HG03520 (cell line): ENCODE results near the gene KCNJ4.

Experiments used
- ATAC-seq: cut with Tn5 transposase; IDR thresholded peaks from one replicate; pipeline ENCODE4 v1.9.1; 2021; ENCODE audit warnings: mild to moderate bottlenecking, moderate library complexity; ENCODE audit not compliant: unreplicated experiment

Gene KCNJ4

DNA sequence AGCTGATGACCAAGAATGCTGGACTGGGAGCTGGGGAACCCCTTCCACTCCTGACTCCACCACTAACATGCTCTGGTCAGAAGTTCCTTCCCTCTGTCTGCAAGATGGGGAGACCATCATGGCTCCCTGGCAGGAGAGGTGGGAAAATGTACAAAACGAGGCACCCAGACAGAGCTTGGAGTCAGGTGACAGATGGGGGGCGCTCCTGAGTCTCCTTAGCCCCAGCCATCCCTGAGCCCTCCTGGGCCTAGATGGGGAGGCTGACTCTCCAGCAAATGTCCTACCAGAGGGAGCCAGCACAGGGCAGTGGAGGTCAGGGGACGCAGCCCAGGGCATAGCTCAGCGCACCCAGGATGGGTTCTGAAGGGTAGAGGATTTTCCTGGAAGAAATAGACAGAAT is 20.0 kb downstream of the KCNJ4 start:
- no peak for ATAC-seq

DNA sequence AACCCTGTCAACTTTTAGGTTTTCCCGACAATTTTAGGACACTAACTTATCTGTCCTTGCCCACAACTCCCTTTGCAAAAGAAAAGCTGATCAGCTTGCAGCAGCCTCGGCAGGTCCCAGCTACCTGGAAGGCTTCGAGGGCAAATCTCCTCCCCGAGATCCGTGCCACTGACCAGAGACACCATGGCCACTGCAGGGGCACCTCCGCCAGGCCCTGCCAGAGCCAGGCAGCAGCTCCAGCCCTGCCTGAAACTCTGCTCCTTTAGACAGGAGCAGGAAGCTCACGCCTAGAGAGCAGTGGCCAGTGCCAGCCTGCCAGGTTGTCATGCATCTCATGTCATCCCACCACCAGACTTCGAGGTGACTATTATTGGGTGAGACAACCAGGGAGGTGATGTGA is 21.1 kb downstream of the KCNJ4 start:
- no peak for ATAC-seq

DNA sequence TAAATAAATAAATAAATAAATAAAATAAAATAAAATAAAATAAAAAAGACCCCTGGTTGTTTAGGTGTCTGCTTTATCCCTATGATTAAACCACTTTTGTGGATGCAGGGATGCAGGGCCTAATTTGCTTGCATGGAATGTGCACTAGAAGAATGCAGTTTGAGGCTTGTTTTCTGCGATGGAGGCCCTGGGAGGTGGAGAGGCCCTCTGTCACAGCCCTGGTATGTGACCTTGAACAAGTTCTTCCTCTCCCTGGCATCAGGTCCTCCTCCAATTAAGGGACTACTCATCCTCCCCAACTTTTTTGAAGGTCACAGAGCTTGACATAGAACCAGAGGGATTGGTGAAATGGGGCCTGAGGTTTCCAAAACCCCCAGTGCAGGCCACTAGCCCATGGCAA is 22.7 kb downstream of the KCNJ4 start:
- ATAC-seq: no peak

DNA sequence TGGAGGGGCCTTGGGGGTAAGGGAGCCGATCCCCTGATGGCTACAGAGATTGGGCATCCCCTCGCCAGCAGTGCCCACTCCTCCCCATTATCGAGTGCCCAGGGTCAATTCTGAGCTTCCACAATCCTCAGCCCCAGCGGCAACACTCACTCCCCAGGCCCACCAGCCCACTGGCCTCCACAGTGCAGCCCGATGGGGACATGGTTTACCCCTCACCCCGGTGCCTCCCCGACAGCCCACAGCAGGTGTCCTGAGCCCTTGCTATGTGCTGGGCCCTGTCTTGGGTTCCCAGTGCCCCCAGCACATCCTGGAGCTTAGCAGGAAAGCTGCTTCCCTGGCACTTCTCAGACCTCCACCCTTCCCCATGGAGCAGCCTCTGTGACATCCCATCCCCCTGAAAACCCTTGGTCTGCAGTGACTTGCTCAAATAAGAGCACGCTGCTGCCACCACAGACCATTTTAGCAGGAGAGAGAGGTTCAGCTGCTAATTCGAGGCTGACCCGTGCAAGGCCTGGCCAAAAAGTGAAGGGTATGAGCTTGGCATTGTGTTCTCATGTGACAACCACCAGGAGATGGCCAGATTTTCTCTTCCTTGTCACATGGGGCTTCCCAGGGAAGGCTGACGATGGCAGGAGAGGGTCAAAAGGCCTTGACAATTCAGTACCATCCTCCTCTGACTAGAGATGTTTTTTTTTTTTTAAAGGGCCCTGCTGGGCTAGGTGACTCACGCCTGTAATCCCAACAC is 23.6 kb downstream of the KCNJ4 start:
- ATAC-seq: no peak

DNA sequence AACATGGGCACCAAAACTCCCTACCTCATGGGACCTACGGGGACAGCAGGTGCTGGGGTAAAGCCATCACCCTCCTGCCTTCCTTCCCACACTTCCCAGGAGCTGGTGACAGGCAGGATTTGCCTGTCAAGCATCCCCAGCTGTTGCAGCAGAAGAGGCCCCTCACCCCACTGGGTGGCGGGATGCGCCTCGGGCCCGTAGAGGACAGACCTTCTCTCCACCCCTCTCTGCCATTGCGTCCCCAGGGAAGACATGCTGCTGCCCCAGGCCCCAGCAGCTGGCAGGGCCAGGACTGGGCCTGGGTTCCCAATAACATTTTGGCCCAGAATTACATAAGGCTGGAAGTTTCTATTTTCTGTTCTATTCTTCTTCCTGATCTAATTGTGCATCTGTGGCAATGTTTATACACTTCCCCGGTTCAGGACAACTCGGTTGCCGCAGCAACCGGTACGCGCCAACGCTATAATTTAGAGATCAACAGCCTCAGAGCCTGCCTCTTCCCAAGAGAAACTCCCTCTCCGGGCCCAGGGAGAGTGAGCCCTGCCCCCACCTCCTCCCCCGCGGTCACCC is 25.4 kb downstream of the KCNJ4 start:
- no peak for ATAC-seq

DNA sequence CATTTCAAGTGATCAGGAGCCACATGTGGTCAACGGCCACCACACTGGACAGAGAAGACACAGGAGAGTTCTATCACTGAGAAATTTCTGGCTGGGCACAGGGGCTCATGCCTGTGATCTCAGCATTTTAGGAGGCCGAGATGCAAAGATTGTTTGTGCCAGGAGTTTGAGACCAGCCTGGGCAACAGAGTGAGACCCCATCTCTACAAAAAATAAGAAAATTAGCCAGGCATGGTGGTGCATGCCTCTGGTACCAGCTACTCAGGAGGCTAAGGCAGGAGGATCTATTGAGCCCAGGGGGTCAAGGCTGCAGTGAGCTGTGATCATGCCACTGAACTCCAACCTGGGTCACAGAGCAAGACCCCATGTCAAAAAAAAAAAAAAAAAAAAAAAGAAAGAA is 26.3 kb downstream of the KCNJ4 start:
- ATAC-seq: no peak

DNA sequence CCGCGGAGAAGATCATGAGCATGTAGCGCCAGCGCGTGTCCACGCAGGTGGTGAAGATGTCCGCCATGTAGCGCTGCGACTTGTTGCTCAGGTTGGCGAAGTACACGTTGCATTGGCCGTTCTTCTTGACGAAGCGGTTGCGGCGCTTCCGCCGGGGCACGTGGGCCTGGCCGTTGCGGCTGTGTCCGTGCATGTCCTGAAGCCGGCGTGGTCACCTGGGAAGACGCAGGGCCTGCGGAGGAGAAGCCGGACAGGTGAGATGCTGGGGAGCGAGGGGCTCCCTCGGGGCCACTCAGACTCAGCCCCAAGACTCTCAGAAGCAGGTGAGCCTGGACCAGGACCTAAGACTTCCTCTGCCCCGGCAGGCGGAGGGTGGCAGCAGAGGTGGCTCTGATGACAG is 27.1 kb downstream of the KCNJ4 start:
- no peak for ATAC-seq

DNA sequence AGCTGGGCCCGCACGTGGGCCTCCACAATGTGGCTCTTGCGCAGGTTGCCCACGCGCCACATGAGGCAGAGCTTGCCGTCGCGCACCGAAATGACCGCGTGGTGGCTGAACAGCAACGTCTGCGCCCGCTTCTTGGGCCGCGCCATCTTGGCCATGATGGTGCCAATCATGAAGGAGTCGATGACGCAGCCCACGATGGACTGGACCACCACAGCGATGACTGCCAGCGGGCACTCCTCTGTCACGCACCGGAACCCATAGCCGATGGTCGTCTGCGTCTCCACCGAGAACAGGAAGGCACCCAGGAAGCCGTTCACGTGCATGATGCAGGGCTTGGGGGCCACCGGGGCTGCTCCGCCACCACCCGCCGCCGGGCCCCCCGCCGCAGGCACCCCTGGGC is 27.5 kb downstream of the KCNJ4 start:
- no peak for ATAC-seq

DNA sequence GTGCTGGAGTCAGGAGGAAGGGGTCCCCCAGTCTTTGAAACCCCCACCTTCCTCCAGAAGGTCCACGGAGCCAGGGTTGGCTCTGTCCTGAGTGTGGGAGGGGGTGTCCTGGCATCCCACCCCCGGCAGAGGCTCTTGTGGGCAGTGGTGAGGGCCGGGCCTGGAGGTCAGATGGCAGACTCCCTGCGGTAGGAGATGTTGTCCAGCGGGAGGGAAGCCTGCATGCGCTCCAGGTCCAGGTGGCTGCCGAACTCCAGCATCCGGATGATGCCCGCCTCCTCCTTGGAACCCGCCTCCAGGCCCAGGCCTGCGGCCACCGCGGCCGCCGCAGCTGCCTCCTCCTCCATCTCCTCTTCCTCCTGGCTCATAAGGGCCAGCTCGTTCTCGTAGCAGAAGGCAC is 28.4 kb downstream of the KCNJ4 start:
- no peak for ATAC-seq

DNA sequence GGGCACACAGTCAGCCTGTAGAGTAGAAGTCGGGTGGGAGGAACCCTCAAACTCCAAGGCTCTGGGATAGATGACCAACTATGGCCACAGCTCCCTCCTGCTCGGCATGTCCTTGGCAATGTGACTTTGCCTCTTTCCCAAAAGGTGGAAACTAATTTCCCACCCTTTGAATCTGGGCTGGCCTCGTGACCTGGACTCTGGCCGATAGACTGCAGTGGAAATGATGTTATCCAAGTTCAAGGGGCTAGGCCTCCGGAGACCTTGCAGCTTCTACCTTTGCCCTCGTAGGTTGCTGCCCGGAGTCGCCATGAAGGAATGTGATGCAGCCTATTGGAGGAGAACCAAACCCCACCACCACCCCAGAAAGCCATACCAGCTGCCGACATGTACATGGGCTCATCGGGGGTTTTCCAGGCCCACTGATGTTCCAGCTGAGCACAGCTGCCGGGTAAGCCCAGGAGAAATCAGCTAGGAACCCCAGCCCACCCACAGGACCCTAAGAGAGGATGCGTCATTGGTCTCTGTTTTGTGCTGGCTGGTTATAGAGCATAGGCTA is 30.4 kb downstream of the KCNJ4 start:
- ATAC-seq: no peak

DNA sequence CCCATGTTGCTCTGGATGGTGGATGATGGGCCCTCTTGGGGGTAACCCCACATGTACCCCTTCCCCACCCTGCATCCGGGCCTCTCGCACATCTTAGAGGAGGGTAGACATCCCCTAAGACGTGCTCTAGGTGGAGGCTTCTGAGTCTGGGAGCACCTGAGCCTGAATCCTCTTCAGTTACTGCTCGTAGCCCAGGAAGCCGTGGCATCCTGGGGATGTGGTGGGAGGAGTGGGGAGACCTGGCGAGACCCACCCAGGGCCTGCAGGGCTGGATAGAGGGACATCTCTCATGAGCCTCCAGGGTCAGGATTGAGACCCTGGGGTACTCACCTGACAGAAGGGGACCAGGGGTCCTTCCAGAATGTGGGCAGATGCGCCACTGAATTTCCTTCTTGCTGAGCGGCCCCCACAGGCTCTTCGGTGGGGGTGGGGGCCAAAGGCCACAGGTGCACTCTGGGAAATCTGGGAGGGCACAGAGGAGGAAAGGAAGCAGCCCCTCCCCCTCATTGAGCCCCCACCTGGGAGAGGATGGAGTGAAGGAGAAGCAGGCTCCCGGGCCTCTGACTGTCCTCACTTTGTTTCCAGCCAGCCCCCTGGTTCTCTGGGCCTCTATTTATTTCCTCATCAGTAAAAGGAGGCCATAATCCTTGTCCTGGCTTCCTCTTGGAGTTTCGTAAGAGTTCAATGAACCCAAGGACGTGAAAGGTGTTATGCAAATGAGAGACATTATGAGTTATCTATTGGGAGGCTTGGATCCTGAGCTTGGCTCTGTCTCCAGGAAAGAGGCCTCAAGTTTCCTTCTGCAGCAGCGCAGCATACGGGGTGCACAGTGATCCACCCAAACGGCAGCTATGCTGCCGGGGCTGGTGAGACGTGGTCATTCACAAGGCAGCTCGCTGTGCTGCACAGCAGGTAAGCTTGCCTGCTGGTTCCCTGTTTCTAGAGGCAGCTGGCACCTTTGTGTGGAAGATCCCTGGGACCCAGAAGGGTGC is 31.2 kb downstream of the KCNJ4 start:
- no peak for ATAC-seq

DNA sequence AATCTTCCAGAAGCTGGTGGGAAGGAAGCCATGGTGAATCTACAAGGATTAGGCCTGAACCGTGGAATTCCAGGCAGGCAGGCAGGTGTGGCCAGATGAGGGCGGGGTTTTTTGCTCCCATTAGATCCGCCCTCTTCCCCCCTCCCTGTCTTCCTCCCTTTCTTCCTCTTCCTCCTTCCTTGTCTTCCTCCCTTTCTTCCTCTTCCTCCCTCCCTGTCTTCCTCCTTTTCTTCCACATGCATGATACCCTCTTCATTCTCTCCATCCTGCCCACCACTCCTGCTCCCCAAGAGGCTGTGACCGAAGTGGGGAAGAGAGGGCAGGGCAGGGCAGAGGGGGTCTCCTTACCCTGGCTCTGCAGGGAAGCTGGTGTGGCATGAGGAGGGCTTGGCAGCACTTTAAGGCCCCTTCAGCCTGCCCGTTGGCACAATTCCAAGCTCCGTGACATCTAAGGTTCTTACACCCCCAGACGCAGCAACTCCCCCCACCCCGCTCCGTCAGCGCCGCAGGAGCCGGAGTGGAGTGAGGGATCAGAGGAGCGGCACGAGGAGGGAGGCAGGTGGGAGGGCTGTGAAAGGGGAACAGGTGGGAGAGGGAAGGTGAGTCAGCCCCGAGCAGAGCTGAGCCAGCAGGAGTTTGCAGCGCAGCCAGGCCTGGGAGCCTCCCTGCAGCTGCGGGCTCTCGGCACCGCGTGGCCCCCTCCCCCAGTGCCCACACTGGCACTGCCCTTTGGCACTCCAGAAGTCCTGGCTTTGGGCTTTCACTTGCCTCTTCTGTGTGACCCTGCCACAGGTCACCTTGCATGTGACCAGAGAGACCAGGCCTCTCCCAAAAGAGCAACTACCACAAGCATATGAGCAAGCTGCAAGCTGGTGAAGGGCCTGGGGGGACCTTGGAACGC is 32.1 kb downstream of the KCNJ4 start:
- no peak for ATAC-seq

DNA sequence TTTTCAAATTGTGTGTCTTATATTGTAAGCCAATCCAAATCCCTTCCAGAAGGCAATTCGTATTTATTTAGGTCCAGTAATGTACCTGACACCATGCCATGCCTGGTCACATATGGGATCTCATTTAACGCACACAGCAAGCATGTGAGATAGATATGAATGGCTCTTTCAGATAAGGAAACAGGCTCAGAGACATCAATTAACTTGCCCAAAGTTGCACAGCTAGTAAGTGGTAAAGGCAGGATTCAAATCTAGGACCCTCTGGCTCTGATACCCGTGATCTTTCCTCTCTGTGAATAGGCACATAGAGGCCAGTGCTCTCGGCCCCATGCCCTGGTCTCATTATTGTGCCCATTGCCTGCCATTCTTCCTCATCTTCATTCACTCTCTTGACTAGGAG is 34.3 kb downstream of the KCNJ4 start:
- ATAC-seq: no peak

DNA sequence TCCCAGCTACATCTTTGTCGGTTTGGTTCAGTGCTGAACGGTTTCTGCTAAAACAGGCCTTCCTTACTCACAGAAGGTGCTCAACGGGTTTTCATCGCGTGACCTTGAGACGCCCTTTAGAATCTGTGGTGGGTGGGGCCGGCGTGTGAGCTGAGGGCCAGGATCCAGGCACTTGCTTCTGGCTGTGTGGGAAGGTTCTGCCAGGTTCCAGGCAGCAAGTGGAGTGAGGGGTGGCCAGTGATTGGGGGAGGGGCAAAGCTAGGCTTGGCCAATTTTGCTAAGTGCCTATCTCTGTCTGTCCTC is 35.2 kb downstream of the KCNJ4 start:
- no peak for ATAC-seq

DNA sequence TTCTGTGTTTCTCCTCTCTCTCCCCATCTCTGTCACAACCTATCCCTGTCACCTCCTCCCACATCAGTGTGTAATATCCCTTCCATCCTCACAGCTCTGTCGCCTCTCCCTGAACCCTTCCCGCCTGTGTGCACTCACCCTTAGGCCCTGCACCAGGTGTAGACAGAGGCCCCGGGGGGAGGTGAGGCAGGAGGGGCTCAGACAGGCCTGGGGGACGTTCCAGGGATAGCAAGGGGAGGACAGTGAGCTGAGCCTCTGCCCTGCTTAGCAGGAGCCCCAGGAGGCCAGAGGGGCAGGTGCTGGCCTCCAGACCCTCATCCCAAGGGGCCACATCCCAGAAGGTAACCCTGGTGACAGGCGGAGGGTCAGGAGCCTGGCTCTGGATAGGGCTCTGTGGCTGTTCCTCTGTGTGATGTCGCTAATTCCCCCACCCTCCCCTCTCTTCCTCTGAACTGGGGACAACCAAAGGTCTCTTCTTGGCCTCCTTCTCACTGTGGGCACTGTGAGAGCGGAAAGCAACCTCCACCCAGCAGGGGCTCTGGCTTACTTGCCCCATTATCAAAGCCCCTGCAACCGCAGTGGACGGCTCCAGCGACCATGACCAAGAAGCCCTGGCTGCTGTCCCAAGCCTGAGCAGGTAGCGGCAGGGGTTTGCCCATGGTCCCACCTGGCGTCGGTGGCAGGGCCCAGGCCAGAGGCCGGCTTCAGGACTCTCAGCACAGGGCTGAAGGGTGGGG is 35.7 kb downstream of the KCNJ4 start:
- ATAC-seq: no peak

DNA sequence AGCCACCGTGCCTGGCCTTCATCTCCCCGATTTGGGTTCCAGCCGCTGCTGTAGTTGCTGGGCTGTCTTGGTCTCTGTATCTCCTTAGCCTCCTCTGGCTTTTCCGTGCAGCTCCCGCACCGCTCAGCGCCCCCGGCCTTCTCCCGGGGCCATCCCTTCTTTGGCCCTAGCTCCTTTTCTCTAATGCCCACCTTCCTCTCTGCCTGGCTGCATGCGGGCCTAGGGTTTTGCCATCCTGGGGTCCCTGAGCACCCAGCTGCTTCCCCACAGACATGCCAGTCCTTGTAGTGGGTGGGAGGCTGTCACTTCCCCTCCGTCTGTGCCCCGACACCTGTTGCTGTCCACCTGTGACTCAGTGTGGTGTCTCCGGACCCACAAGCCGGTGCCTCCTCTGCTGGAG is 36.4 kb downstream of the KCNJ4 start:
- no peak for ATAC-seq

DNA sequence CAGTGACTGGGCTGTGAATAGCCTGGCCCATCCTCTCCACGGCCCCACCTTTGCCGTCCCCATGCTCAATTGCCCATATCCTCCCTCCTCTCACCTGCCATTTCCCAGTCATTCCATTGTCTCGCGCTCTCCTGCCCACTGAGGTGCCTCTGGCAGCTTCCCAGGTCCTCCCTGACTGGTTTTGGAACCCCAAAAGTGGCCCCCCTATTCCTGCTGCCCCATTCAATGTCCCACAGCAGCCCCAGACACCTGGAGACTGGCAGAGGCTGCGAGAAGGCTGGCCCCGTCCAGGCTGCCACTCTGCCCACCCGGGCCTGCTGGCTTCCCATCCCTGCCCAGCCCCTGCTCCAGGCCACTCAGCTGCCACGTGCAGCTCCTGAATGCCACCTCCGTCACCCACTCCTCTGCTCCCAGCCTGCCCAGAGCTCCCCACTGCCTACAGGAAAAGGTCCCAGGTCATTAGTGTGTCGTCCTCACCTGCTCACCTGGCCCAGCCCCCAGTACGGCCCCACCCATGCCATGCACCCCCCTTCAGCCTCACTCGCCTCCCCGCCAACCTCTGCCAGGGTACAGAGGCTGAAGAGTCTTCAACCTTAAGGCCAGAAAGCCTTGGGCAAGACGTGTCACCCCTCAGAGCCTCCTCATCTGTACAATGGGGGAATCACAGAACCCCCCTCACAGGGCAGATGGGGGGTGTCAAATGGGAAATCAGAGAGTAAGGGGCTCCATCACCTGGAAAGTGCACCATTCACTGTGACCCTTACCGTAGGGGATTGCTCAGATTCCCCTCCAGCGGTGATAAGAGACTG is 37.5 kb downstream of the KCNJ4 start:
- ATAC-seq: no peak

DNA sequence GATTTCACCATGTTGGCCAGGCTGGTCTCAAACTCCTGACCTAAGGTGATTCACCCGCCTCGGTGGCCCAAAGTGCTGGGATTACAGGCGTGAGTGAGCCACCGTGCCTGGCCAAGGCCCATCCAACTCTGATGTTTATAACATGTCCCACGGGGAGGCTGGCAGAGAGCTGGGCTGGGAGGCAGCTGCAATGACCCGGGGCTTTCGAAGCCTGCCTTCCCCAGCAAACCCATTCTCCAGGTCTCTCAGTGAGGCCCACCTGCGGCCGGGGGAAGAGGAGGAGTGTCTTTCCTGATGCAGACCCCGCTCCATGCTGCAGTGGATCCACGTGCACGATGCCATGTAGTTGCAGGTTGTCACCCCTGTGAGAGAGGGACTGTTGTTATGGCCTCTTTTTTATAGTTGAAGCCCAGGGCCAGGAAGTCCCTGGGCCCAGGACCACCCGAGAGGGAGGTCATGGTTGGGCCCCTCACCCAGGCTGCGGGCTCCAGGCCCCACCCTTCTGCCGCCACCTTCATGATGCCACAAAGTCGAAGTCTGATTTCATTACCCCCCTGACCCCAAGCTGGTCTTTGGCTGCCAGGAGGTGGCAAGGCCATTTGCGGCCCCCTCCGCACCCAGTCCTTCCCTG is 38.3 kb downstream of the KCNJ4 start:
- no peak for ATAC-seq
